Fibroblast of lung (primary cell): ENCODE data around the gene NGDN. TPM values are rescaled to one million over a fixed set of nuclear protein-coding genes. Genes with fewer than 3 reads are reported as not detected.

ENCODE experiments used
- DNase-seq, 2 donors: peaks; one replicate each; pipeline versions ENCODE4 v3.0.0 to v3.0.0-alpha.2; 2010; ENCODE audit warnings: low read depth in 2 of 2
- H2AFZ ChIP-seq: 2 replicates; pipeline ENCODE4 v1.5.1; 2012; ENCODE audit warnings: low read length, control low read depth, inconsistent platforms
- H3K27ac ChIP-seq: 2 replicates; pipeline ENCODE4 v1.5.1; 2011; ENCODE audit warnings: low read length, control low read depth; ENCODE audit not compliant: insufficient read depth
- H3K27me3 ChIP-seq: 2 replicates; pipeline ENCODE4 v1.5.1; 2011; ENCODE audit warnings: mild to moderate bottlenecking, low read length; ENCODE audit not compliant: control insufficient read depth, insufficient read depth
- H3K36me3 ChIP-seq: 2 replicates; pipeline ENCODE4 v1.5.1; 2011; ENCODE audit warnings: low read length; ENCODE audit not compliant: control insufficient read depth, insufficient read depth
- H3K4me1 ChIP-seq: 2 replicates; pipeline ENCODE4 v1.5.1; 2011; ENCODE audit warnings: low read length; ENCODE audit not compliant: control insufficient read depth, insufficient read depth; ENCODE audit errors: extremely low read depth
- H3K4me2 ChIP-seq: 2 replicates; pipeline ENCODE4 v1.5.1; 2011; ENCODE audit warnings: low read length, control low read depth; ENCODE audit not compliant: insufficient read depth; ENCODE audit errors: extremely low read depth
- H3K4me3 ChIP-seq, 4 experiments: fragments of 200-600 bp in 1 of 4; sonication (generic) in 1 of 4; replicated peaks in 1 of 4; 2 replicates each; pipeline ENCODE4 v1.5.1; 2011 to 2016; ENCODE audit warnings: low read length in 4 of 4, low read depth in 3 of 4, mild to moderate bottlenecking in 3 of 4, control low read depth in 2 of 4, inconsistent platforms in 1 of 4, mixed read lengths in 1 of 4; ENCODE audit not compliant: insufficient read depth in 1 of 4; ENCODE audit errors: control extremely low read depth in 1 of 4
- H3K79me2 ChIP-seq: 2 replicates; pipeline ENCODE4 v1.5.1; 2012; ENCODE audit warnings: mild to moderate bottlenecking, low read length, inconsistent platforms; ENCODE audit not compliant: control insufficient read depth, insufficient read depth
- H3K9ac ChIP-seq: 2 replicates; pipeline ENCODE4 v1.5.1; 2011; ENCODE audit warnings: mild to moderate bottlenecking, low read length, control low read depth; ENCODE audit not compliant: insufficient read depth
- H3K9me3 ChIP-seq: 2 replicates; pipeline ENCODE4 v1.5.1; 2012; ENCODE audit warnings: low read depth, low read length; ENCODE audit not compliant: control insufficient read depth, insufficient read depth
- H4K20me1 ChIP-seq: 2 replicates; pipeline ENCODE4 v1.5.1; 2011; ENCODE audit warnings: low read length; ENCODE audit not compliant: control insufficient read depth, insufficient read depth; ENCODE audit errors: extremely low read depth
- CTCF ChIP-seq, 2 donors: IDR thresholded peaks in 1 of 2; conservative IDR thresholded peaks in 1 of 2; 1 replicate in 1 of 2; 2 replicates in 1 of 2; pipeline ENCODE4 v1.5.1; 2011 to 2012; ENCODE audit warnings: low read length in 2 of 2, control low read depth in 1 of 2, inconsistent platforms in 1 of 2, low read depth in 1 of 2, mild to moderate bottlenecking in 1 of 2
- EZH2 ChIP-seq: IDR thresholded peaks from 2 replicates; pipeline ENCODE4 v1.5.1; 2012; ENCODE audit warnings: low read length, control low read depth, mild to moderate bottlenecking; ENCODE audit errors: missing control alignments
- polyA plus RNA-seq, 2 donors: library from polyadenylated mRNA; depleted of rRNA in 1 of 2; stranded (reverse) in 1 of 2; unstranded in 1 of 2; fragments of >200 nt; gene quantifications; 2 replicates each; pipeline ENCODE4 v1.2.1, GENCODE V29; 2011 to 2012; ENCODE audit warnings: missing spikeins in 1 of 2
- total RNA-seq: library from RNA; depleted of rRNA; stranded (reverse); fragments of >200 nt; gene quantifications from 2 replicates; pipeline ENCODE4 v1.2.1, GENCODE V29; 2014

NGDN gene
- total and polyA plus RNA-seq, 2 donors (not counting 1 experiment from before 2014, with no cell fraction given): 39.5 to 46.9 TPM

GRCh38 chr14:23518709-23519108, 49.2 kb downstream of the NGDN start:
- H2AFZ ChIP-seq: no peak overlapping the region
- no peaks in the 10 kb centered on the region for H3K79me2 ChIP-seq
- H3K27ac ChIP-seq: no peak overlapping the region
- H3K4me1 ChIP-seq: no peaks in the 10 kb centered on the region
- H3K9ac ChIP-seq: no peak overlapping the region
- no peak overlapping the region for H3K4me3 ChIP-seq
- no peaks in the 10 kb centered on the region for H4K20me1 ChIP-seq
- no peak for DNase-seq
- H3K27me3 ChIP-seq: no peaks in the 10 kb centered on the region
- no peaks in the 10 kb centered on the region for H3K9me3 ChIP-seq
- no peaks in the 10 kb centered on the region for H3K36me3 ChIP-seq
- TF ChIP-seq CTCF (conservative IDR thresholded peaks at IDR 0.05 in 1 of 2, IDR thresholded peaks at IDR 0.05 in 1 of 2; ENCODE audit: low read depth in 1 of 2, low read length in 2 of 2) (no peak), EZH2 (no peak)
- H3K4me2 ChIP-seq: no peak overlapping the region

- H3K27me3 ChIP-seq: no peaks in the 10 kb centered on the region
- no peaks in the 10 kb centered on the region for H3K4me1 ChIP-seq
- H3K4me2 ChIP-seq: no peak overlapping the region
- no peak overlapping the region for H3K27ac ChIP-seq
- no peak overlapping the region for H3K4me3 ChIP-seq
- H3K9ac ChIP-seq: no peak overlapping the region
- no peaks in the 10 kb centered on the region for H3K79me2 ChIP-seq
- DNase-seq: no peak
- H4K20me1 ChIP-seq: no peaks in the 10 kb centered on the region
- no peak overlapping the region for H2AFZ ChIP-seq
- no peak for TF ChIP-seq EZH2
- no peak for TF ChIP-seq CTCF (conservative IDR thresholded peaks at IDR 0.05 in 1 of 2, IDR thresholded peaks at IDR 0.05 in 1 of 2; ENCODE audit: low read depth in 1 of 2, low read length in 2 of 2)
- H3K36me3 ChIP-seq: no peaks in the 10 kb centered on the region
- H3K9me3 ChIP-seq: no peaks in the 10 kb centered on the region
These were observed 51.5 kb downstream of the NGDN start for GRCh38 chr14:23520899-23521533.

- no peaks in the 10 kb centered on the region for H3K27me3 ChIP-seq
- DNase-seq: no peak
- no peak overlapping the region for H3K4me2 ChIP-seq
- no peak overlapping the region for H3K4me3 ChIP-seq
- no peak overlapping the region for H2AFZ ChIP-seq
- H3K79me2 ChIP-seq: no peaks in the 10 kb centered on the region
- H4K20me1 ChIP-seq: no peaks in the 10 kb centered on the region
- TF ChIP-seq CTCF (conservative IDR thresholded peaks at IDR 0.05 in 1 of 2, IDR thresholded peaks at IDR 0.05 in 1 of 2; ENCODE audit: low read depth in 1 of 2, low read length in 2 of 2) (no peak), EZH2 (no peak)
- H3K4me1 ChIP-seq: no peaks in the 10 kb centered on the region
- no peaks in the 10 kb centered on the region for H3K36me3 ChIP-seq
- H3K27ac ChIP-seq: no peak overlapping the region
- no peak overlapping the region for H3K9ac ChIP-seq
- H3K9me3 ChIP-seq: no peaks in the 10 kb centered on the region
These were observed 52.5 kb downstream of the NGDN start for GRCh38 chr14:23521785-23522640.
